HG03064 (cell line): ENCODE measurements around the gene RGL1.

Experiments
- ATAC-seq: cut with Tn5 transposase; IDR thresholded peaks from one replicate; pipeline ENCODE4 v1.9.1; 2021; ENCODE audit warnings: low read depth; ENCODE audit not compliant: unreplicated experiment

The RGL1 gene

DNA sequence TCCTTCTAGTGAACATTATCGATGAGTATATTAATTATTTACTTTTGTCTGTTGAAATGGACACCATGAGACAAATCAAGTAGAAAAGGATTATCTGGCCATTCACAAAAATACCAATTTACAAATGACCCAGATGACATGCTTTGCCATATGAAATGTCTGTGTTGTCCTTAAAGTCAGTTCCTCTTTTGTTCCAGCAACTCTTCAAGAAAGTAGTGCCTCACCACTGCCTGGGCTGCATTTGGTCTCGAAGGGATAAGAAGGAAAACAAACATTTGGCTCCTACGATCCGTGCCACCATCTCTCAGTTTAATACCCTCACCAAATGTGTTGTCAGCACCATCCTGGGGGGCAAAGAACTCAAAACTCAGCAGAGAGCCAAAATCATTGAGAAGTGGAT, 79.6 kb downstream of the RGL1 start:
- ATAC-seq: no peak

DNA sequence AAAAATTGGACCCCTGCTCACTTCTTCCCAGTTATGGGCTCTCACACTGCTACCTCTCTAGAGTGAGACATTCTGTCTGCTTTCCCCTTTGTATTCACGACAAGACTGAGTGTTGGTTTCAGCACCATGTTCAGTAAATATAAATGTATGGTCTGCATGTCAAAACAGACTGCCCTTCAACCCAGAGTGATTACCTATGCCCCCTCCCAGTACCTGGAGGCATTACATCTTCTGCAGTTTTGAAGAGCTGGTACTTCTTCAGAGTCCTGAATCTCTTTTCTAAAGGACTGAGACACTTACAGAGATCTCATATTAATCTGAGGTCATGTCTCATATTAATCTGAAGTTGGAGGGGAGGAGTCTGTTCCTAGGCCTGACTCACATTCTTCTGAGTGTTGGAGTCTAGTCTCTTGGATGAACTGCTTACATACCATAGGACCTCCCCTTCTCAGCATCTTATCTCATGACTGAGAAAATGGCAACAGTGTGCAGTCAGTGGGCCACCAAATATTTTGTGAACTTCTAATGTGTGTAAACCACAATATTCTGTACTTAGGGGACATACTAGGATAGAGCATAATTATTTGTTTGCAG, 80.3 kb downstream of the RGL1 start:
- no peak for ATAC-seq

DNA sequence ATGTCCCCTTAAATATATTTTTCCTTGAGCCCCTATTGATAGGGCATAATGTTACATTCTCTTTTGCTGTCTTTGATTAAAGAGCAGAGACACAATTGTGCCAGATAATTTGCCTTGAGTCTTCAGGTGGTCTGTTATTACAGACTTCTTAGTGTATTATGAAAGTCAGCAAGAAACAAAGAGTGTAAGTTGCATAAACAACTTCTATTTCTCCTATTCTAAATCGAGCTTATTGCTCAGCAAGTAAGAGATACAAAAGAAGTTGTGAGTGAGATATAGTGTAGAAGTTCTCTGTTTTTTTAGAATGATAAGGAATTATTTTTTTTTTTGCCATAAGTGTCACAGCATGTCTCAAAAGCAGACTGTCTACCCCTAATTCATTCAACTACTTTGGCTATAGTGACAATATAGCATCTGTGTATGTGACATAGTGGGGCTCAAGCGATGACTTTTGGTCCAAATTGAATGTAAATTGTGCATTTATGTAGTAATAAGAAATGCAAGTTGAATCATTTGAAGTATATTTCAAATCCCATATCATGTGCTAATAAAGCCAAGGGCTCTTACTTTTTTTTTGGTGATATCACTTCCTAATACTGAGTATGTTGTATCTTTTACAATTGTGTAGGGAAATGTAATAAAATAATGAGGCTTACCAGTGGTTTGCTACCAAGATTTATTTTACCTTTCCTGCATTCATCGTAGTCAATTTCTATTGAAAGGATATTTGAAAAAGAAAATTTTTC, 81.3 kb downstream of the RGL1 start:
- no peak for ATAC-seq

DNA sequence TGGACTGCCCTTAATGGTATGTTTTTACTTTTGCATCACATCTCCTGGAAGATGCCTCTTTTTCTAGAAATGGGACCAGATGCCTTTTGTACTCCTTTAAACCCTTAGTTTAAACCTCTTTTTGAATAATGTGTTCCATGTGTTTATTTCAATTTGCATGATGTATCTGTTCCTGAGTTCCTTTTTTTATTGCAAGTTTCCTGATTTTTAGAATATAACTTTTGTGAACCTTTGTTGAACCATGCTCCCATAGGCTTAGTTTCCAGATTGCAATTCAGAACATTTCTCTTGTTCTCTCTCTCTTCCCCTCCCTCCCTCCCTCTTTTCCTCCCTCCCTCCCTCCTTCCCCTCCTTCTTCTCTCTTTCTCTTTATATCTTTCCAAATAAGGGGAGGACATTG, 81.9 kb downstream of the RGL1 start:
- no peak for ATAC-seq

DNA sequence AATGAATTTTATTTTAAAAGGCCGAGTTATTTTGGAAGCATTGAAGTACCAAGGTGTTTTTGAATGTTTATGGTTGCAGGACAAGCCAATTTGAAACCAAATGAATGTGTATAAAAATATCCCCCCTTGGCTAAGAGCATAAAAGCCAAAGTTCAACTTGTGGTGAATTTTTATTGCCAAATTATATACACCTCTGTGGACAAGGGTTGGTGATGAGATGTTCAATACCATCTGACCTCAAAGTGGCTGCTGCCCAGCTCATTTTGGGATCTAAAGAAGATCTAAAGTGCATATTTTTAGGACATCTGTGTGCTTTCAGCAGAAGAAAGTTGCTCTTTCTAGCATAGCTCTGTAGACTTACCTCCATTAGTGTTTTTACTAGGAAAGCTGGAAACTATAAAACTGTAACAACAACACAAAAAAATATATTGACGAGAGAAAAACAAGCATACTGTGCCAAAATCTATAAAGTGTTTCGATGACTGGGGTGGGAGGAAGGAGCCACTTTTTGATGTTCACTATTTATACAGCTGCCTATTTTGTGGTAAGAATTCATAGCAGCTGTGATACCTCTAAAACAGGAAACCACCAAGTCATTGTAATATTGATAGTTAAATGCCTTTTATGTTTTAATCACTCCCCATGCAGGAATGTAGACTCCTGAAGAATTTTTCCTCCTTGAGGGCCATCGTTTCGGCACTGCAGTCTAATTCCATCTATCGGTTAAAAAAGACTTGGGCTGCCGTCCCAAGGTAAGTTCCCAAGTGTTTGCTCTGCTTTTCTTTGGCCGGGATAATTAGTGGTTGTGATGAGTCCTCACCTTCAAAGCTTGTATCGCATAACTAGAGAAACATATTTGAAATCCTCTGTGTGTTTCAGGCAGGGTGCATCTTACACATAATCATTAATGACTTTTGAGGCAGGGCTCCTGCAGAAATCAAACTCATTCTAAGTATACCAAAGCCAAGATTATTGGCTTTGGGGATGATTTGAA, 83.2 kb downstream of the RGL1 start:
- ATAC-seq: no peak

DNA sequence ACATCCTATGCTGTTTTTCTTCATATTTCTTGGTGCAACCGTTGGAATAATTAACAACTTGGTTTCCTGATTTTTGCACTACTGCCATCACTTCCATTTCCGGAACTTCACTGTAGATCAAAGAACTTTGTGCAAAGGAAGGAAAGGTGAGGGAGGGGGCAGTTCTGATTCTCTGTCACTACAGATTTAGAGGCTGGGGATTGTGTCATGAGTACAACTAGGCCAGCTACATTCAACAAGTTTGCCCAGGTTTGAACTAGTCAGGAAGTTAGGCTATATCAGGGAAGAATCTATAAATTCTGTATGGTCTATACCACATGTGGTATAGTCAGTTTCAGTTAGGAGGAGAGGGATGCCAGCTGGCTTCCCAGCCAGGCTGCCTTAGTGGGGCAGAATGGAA, 84.2 kb downstream of the RGL1 start:
- ATAC-seq: no peak

DNA sequence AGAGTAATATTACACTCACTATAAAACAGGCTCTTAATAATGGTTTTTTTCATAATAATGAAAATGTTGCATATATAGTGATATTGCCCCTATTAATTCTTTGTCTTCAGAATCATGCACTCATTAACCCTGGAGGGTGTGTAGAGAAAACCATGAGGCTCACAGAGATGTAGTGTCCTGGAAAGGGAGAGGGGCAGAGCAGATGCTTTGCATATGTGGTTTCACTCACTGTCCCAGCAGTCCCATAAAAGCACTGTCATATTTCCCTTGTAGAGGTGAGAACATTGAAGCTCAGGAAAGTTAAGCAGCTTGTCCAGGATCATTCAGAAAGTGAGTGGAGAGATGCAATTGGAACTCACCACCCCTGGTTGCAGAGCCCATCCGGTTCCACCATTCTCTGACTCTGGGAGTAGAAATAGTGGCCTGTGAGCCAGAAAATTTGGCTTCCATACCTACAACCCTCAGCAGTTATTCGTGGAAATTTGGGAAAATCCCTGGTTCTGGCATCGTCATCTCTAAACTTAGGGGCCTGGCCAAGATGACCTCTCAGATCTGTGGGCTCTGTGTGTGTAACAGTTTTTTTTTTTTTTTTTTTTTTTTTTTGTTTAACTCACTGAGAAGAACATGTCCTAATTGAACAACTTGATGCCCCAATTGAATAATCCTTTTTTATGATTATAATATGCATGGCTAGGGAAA, 86.4 kb downstream of the RGL1 start:
- ATAC-seq: no peak

DNA sequence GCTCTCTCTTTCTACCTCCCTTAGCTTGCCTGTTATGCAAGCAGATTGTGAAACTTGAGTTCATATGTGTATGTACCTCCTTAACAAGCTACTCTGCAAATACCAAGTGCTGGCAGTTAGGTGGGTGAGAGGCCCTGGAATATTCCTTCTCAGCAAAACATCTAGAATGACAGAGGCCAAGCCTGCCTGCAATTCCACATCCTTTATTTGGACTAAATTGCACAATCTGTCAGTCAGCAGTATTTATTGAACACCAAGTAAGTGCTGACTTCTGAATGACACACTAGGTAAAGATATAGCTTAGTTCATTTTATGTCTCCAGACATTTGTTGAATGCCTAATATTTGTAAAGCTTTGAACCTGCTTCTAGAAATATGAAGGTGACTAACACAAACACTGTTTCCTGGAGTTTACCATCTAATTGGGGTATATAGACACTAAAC, 87.5 kb downstream of the RGL1 start:
- no peak for ATAC-seq

DNA sequence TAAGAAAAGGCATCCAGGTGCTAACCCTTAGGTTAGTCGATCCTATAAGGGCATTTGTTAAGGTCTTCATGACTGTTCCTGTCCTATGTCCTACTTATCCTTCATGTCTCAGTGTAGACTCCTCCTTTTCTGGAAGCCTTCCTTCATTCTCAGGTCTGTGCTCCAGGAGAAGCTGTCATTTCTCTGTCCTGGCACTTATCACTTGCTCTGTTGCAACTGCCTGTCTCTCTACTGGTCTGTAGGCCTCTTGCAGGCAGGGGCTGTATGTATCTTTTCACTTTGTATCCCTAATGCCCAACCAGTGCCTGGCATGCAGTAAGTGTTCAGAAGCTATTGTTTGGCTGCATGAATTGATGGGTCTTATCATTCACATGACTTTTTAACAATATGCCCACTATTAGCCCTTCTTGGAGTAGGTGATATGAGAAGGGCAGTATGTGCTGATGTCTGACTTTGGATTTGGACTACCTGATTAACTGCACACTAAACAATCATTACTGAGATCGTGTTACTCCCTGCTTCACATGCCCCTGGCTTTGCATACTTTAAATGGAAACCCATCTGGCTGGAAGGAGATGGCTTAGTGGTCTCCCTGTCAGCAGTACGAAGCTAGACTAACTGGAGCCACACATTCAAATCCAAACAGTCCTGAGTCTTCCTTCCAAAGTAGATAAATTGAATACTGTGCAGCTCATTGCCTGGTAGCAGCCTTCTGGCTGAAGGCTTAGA, 88.8 kb downstream of the RGL1 start:
- ATAC-seq: no peak

DNA sequence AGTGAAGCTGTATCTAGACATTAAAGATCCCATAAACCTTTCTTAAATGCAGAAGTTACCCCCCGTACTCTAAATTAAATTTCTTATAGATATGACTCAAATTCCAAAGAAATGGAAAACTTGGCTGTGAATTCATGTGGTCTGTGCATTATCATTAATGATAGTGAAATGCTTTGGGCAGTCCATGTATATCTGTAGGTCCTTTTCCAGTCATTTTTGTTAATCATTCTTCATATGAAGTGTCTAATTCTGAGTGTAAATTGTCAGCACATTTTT, 89.3 kb downstream of the RGL1 start:
- no peak for ATAC-seq

DNA sequence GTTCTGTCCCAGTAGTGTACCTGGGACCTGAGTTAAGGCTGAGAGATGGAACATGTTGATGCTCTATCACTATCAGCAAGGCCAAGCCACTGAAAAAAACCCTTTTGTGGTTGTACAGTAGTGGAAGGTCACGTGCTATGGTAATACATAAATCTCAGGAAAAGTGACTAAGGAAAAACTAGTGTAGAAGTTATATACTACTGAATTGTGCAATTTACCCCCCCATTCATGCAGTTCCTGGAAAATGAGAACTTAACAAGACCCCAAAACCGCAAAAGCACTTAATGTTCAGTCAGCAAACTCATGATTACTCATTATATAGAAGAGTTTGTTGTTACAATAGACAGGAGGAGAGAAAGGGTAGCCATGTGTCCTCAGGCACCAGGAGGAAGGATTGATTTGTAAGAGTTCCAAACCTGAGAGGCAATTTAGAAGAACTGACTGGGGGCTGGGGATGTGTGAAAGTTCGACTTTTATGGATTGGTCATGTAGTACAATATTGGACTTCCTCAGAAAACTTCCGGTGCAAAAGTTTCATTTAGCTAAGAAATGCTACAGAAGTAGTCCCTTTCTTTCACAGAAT, 91.6 kb downstream of the RGL1 start:
- ATAC-seq: no peak

DNA sequence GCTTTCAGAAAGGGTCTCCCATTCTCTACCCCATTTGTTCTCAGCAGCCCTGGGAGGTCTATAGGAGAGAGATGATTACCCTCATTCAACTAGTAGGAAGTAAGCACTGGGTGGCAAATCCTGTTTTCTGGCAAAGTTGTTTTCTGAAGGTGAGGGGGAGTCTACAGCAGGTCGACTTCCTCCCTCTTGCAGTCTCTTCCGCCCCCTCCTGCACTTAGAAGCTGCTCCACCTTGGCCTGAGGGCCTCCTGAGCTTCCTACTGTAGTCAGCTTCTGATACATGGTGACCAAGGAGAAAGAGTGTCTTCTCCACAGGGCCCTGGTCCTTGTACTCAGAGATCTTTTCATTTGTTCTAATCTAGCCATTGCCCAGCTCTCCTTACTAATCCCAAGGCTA, 93.1 kb downstream of the RGL1 start:
- ATAC-seq: no peak

DNA sequence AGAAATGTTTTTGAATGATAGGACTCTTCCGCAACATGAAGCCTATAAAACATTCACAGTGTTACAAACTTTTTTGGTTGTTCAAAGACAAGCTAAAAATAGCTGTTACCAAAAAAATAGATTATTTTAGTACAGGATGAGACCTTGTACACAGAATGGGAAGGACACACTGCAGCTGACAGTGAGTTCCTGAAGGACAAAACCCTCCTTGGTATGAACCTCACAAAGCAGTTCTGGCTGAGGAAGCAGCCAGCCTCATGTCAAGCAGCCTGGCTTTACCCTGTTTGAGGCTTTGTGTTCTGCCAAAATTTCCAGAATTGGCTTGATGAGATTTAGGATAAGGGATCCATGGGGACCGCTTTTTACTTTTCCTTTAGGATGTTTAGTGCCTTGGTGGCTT, 93.7 kb downstream of the RGL1 start:
- no peak for ATAC-seq

DNA sequence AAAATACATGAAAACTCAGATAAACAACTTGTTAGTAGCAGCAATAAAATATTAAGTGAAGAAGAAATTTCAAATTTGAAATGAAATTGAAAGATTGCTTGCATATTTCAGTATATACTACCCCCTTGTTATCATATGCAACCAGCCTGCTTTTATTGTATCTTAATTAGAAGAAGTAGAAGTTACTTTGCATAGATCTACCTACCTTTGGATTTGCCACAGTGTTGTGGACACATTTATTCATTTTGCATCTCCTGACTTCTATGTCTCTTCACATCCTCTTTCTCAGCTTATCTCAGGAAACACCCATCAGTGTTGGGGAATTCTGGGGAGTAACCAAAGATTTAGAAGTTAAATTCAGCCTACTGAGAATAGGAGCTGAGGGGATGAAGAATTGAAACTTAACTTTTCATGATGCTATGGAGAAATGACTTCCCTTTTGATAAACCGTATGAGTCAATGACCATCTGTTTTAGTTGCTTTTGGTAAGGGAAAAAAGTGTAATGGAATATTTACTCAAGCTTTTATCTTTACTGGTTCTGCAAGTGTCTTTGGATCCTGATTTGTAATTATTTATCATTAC, 96.9 kb downstream of the RGL1 start:
- no peak for ATAC-seq

DNA sequence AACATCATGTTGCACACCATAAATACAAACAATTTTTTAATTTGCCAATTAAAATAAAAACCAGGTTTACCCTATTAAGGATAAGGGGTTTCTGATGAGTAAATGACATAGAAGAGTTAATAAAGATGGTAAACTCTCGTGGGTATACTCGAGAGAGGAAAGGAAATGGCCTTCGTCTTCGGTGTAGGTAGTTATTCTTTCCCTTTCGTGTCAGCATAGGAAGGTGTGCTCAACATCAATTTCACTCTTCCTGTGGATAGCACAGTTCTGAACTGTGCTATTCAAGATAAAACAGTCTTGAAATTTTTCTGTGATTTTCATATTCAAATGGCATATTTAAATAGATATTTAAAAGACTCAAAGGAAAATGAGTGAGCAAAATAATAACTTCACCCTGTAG, 98.2 kb downstream of the RGL1 start:
- ATAC-seq: no peak

DNA sequence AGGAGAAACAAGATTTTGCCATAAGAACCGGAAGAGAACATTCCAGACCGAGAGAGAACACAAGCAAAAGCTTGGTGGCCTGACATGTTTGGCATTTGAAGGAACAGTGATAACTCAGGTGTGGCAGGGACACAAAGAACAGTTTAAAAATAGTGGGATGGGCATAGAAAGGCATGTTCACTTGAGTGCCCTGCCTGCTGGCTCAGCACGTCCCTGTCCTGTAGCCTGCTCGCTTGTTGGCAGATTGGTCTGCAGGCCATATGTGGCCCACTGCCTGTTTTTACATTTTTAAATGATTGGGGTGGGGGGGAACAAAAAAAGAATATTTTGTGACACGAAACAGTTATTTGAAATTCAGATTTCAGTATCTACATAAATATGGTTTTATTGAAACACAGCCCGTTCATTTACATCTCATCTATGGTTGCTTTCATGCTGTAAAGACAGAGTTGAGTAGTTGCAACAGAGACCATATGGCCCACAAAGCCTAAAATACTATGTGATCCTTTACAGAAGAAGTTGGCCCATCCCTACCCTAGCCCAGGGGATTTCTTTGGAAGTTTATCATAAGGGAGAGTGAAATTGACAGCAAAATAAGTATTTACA, 100.7 kb downstream of the RGL1 start:
- ATAC-seq: no peak

DNA sequence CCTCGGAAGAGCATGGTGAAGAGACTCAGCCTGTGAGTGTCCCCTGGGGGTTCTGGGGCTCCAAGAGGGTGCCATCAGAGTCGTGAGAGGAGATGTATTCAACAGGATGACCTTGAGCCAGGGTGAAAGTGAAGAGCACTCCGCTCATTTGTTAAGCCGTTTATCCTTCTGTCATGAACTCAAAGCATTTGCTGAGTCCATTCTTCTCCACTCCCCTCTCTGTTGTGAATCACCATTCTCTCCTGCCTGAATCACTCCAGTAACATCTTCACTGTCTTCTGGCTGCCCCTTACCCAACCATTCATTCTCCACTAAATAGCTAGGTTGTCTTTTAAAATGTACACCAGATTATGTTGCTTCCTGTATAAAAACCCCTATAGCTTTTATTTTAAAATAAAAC, 102.2 kb downstream of the RGL1 start:
- no peak for ATAC-seq

DNA sequence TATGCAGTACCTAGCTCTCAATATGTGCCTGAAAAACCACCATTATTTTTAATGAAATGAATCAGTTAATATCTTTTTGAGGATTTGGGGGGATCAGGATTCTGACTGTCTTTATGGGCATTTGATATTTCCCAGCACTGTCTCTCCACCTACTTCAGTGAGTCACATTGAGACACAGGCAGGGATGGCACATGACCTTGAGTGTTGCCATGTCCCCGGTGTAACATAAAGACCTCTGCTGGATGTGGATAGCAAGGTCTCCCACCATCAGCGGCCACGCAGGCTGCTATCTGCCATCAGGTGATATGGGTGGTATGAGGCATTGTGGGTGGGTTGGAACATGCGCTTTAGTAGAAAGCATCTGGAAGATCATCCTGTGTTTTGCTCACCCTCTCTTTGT, 103.2 kb downstream of the RGL1 start:
- no peak for ATAC-seq

DNA sequence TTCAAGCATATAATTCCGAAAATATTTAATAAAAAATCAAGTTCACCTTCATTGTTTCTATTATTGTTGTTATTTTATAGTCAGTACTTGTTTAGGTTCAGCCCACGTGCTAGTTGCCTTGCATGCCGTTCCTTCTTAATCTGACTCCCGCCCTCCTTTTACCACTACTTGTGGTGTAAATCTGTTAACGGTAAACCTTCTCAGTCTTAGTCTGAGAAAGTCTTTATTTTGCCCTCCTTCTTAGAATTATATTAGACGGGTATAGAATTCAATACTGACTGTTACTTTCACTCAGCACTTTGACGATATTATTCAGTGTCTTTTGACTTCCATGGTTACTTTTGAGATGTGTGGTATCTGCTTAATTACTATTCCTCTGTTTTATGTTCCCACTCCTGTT, 104.8 kb downstream of the RGL1 start:
- no peak for ATAC-seq
